DOHH2 (cell line): Measurements from ENCODE around the gene PLEKHG7.

Experiments used
- H3F3A ChIP-seq: fragments of 200-600 bp; sonication (generic), shearing (Covaris generic); 2 replicates; pipeline ENCODE4 v1.6.0; 2016; ENCODE audit warnings: antibody characterized with exemption, mild to moderate bottlenecking; ENCODE audit not compliant: control insufficient read depth, insufficient read depth
- H3K27ac ChIP-seq: fragments of 200-600 bp; sonication (generic); 2 replicates; pipeline ENCODE4 v1.5.1; 2014; ENCODE audit warnings: low read depth, mild to moderate bottlenecking, low read length, moderate library complexity
- H3K27me3 ChIP-seq: fragments of 200-600 bp; sonication (generic); 2 replicates; pipeline ENCODE4 v1.6.1; 2014; ENCODE audit warnings: mild to moderate bottlenecking, low read length, mixed read lengths; ENCODE audit not compliant: control insufficient read depth
- H3K36me3 ChIP-seq: fragments of 200-600 bp; sonication (generic); 2 replicates; pipeline ENCODE4 v1.6.1; 2014; ENCODE audit warnings: mild to moderate bottlenecking, low read length, moderate library complexity, mixed read lengths; ENCODE audit not compliant: control insufficient read depth
- H3K4me1 ChIP-seq: fragments of 200-600 bp; sonication (generic); 2 replicates; pipeline ENCODE4 v1.6.1; 2014; ENCODE audit warnings: mild to moderate bottlenecking, low read length, mixed read lengths; ENCODE audit not compliant: control insufficient read depth
- H3K4me2 ChIP-seq: fragments of 200-600 bp; sonication (generic); 2 replicates; pipeline ENCODE4 v1.6.0; 2014; ENCODE audit warnings: mild to moderate bottlenecking, low read length, moderate library complexity
- H3K4me3 ChIP-seq: fragments of 200-600 bp; sonication (generic); 2 replicates; pipeline ENCODE4 v1.5.1; 2014; ENCODE audit warnings: mild to moderate bottlenecking, low read length, mixed read lengths
- H3K79me2 ChIP-seq: fragments of 200-600 bp; sonication (generic); 2 replicates; pipeline ENCODE4 v1.6.1; 2014; ENCODE audit warnings: mild to moderate bottlenecking, low read length, mixed read lengths; ENCODE audit not compliant: control insufficient read depth
- H3K9me2 ChIP-seq: fragments of 200-600 bp; sonication (generic); replicated peaks from 2 replicates; pipeline ENCODE4 v1.6.1; 2014; ENCODE audit warnings: mild to moderate bottlenecking, low read length, mixed read lengths; ENCODE audit not compliant: control insufficient read depth
- H3K9me3 ChIP-seq: fragments of 200-600 bp; sonication (generic); 2 replicates; pipeline ENCODE4 v1.6.1; 2014; ENCODE audit warnings: antibody characterized with exemption, low read length, mixed read lengths; ENCODE audit not compliant: control insufficient read depth, insufficient read depth
- H4K20me1 ChIP-seq: fragments of 200-600 bp; sonication (generic); 2 replicates; pipeline ENCODE4 v1.6.0; 2014; ENCODE audit warnings: low read depth, mild to moderate bottlenecking, antibody characterized with exemption, low read length, moderate library complexity; ENCODE audit not compliant: control insufficient read depth, insufficient read depth
- EZH2phosphoT487 ChIP-seq: fragments of 200-600 bp; sonication (generic); IDR thresholded peaks from 2 replicates; pipeline ENCODE4 v1.6.1; 2017; ENCODE audit warnings: borderline replicate concordance, mild to moderate bottlenecking, antibody characterized with exemption, low read length, moderate library complexity, mixed read lengths
- TF ChIP-seq, protein P1 (sequence below): fragments of 200-600 bp; sonication (generic); IDR thresholded peaks from one replicate; pipeline ENCODE4 v1.5.1; 2014; ENCODE audit warnings: antibody characterized with exemption, mild to moderate bottlenecking, low read depth, low read length; ENCODE audit not compliant: poor library complexity, severe bottlenecking

The PLEKHG7 gene

DNA sequence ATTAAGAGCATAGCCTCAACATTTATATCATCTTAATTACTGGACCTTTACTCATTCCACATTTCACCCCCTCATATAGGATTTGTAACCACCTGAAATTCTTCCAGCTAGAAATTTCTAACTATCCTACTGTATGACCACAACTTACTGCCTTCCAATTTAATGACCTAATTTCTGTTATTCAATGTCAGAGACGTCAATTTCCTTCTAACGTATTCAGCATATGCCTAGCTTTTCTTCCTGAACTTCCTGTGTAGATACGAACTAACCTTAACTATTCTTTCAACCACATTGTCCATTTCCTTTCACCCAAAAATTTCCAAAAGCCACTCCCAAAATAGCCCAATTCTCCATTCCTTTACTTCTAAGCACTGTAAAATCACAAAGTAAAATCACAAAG, 118.4 kb downstream of the PLEKHG7 start:
- Histone ChIP-seq H3K4me2 (no peak overlapping the region), H3K4me1 (peaks cover 4% of the 10 kb centered on the region; the same call in 1 of the 2 replicates), H3K4me3 (no peak overlapping the region), H3F3A (no peaks in the 10 kb centered on the region), H4K20me1 (no peaks in the 10 kb centered on the region), H3K27ac (no peak overlapping the region), H3K9me3 (no peaks in the 10 kb centered on the region), H3K9me2 (no peaks in the 10 kb centered on the region), H3K79me2 (no peaks in the 10 kb centered on the region), H3K27me3 (no peaks in the 10 kb centered on the region), H3K36me3 (peaks cover 35% of the 10 kb centered on the region)
- TF ChIP-seq EZH2phosphoT487, result no peak
- TF ChIP-seq, protein P1, sequence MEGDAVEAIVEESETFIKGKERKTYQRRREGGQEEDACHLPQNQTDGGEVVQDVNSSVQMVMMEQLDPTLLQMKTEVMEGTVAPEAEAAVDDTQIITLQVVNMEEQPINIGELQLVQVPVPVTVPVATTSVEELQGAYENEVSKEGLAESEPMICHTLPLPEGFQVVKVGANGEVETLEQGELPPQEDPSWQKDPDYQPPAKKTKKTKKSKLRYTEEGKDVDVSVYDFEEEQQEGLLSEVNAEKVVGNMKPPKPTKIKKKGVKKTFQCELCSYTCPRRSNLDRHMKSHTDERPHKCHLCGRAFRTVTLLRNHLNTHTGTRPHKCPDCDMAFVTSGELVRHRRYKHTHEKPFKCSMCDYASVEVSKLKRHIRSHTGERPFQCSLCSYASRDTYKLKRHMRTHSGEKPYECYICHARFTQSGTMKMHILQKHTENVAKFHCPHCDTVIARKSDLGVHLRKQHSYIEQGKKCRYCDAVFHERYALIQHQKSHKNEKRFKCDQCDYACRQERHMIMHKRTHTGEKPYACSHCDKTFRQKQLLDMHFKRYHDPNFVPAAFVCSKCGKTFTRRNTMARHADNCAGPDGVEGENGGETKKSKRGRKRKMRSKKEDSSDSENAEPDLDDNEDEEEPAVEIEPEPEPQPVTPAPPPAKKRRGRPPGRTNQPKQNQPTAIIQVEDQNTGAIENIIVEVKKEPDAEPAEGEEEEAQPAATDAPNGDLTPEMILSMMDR, result no peak
